A549 (cell line): ENCODE results near the gene EID2. TPM values are rescaled to one million over a fixed set of nuclear protein-coding genes. Genes with fewer than 3 reads are reported as not detected.

Source experiments
- ATAC-seq, 2 experiments: fragments of 200-7000 bp in 1 of 2; fragments of >200 bp in 1 of 2; cut with Nextera tagmentation in 1 of 2; cut with Tn5 transposase in 1 of 2; 3 replicates each; pipeline versions ENCODE4 v1.8.0 to v1.9.1; 2018 to 2020; ENCODE audit warnings: mild to moderate bottlenecking in 1 of 2, moderate library complexity in 1 of 2
- CTCF ChIA-PET: fragments of 300-600 bp; sonication (Branson Sonifier 250); formaldehyde crosslinking; extraction: SDS; loops from one replicate; lab custom pipeline; 2021; ENCODE audit warnings: antibody characterized with exemption, inconsistent platforms; lab: Yijun Ruan, JAX
- POLR2A ChIA-PET: fragments of 350-600 bp; formaldehyde crosslinking; extraction: SDS; loops from one replicate; lab custom pipeline; 2021; ENCODE audit warnings: antibody characterized with exemption, inconsistent platforms; lab: Yijun Ruan, JAX
- DNase-seq, 2 experiments: peaks; one replicate each; pipeline versions ENCODE4 v3.0.0 to v3.0.0-alpha.2; 2011 to 2016; ENCODE audit warnings: low read depth in 1 of 2, low spot score in 1 of 2
- FAIRE-seq: peaks from 2 replicates; lab custom pipeline; 2011; peaks lifted over from hg19 to GRCh38; lab: Jason Lieb, UNC
- H3K27ac ChIP-seq, 2 experiments: fragments of >200 bp; sonication (Bioruptor Twin); formaldehyde crosslinking; 3 replicates each; pipeline ENCODE4 v1.5.1; 2016 to 2017
- H3K4me1 ChIP-seq: fragments of >200 bp; sonication (Bioruptor Twin); formaldehyde crosslinking; 3 replicates; pipeline ENCODE4 v1.6.1; 2016
- H3K4me2 ChIP-seq: fragments of >200 bp; sonication (Bioruptor Twin); formaldehyde crosslinking; 3 replicates; pipeline ENCODE4 v1.6.1; 2016
- H3K4me3 ChIP-seq: fragments of >200 bp; sonication (Bioruptor Twin); formaldehyde crosslinking; 3 replicates; pipeline ENCODE4 v1.5.1; 2016
- H3K9me3 ChIP-seq: fragments of >200 bp; sonication (Bioruptor Twin); formaldehyde crosslinking; 3 replicates; pipeline ENCODE4 v1.6.1; 2016
- BCL3 ChIP-seq: fragments of >200 bp; sonication (Bioruptor Twin); formaldehyde crosslinking; IDR thresholded peaks from 3 replicates; pipeline ENCODE4 v1.6.1; 2016
- BHLHE40 ChIP-seq: IDR thresholded peaks from 2 replicates; pipeline ENCODE4 v1.6.1; 2012; ENCODE audit warnings: low read depth, low read length, inconsistent platforms
- CBX2 ChIP-seq: fragments of 200-600 bp; sonication (generic); IDR thresholded peaks from 2 replicates; pipeline ENCODE4 v1.6.1; 2016; ENCODE audit warnings: low read depth, mild to moderate bottlenecking, borderline replicate concordance
- CHD2 ChIP-seq: fragments of 150-350 bp; IDR thresholded peaks from 2 replicates; pipeline ENCODE4 v1.6.1; 2014; ENCODE audit warnings: low read length; ENCODE audit not compliant: partially characterized antibody
- CHD4 ChIP-seq: fragments of 200-600 bp; sonication (generic); IDR thresholded peaks from 2 replicates; pipeline ENCODE4 v1.6.1; 2016; ENCODE audit warnings: antibody characterized with exemption, mild to moderate bottlenecking, borderline replicate concordance
- E2F6 ChIP-seq: IDR thresholded peaks from 2 replicates; pipeline ENCODE4 v1.6.1; 2012; ENCODE audit warnings: low read depth, borderline replicate concordance
- ELK1 ChIP-seq: fragments of 150-350 bp; IDR thresholded peaks from 2 replicates; pipeline ENCODE4 v1.6.1; 2014; ENCODE audit warnings: low read depth, mild to moderate bottlenecking, low read length
- FOSB ChIP-seq: fragments of 250-450 bp; sonication (Bioruptor Pico); IDR thresholded peaks from 2 replicates; pipeline ENCODE4 v1.5.0; 2020; ENCODE audit warnings: mild to moderate bottlenecking, moderate library complexity
- HEYL ChIP-seq: fragments of 250-450 bp; sonication (Bioruptor Pico); IDR thresholded peaks from 2 replicates; pipeline ENCODE4 v1.8.0; 2021; ENCODE audit warnings: mild to moderate bottlenecking, moderate library complexity
- HOXB5 ChIP-seq: fragments of 250-450 bp; sonication (Bioruptor Pico); IDR thresholded peaks from 2 replicates; pipeline ENCODE4 v1.5.0; 2020; ENCODE audit warnings: mild to moderate bottlenecking, moderate library complexity
- PBX3 ChIP-seq: IDR thresholded peaks from 2 replicates; pipeline ENCODE4 v1.6.1; 2012
- RCOR1 ChIP-seq: fragments of 150-350 bp; IDR thresholded peaks from 2 replicates; pipeline ENCODE4 v1.6.1; 2014; ENCODE audit warnings: antibody characterized with exemption, low read length, low read depth
- REST ChIP-seq: fragments of 200-600 bp; sonication (generic); IDR thresholded peaks from 2 replicates; pipeline ENCODE4 v1.6.1; 2016; ENCODE audit warnings: antibody characterized with exemption, mild to moderate bottlenecking, moderate library complexity
- WGBS: methylation state at CpG from one replicate; pipeline ENCODE4 v1.1.6; 2017; ENCODE audit errors: missing lambda C conversion rate; 5-methylcytosine and 5-hydroxymethylcytosine counted together
- polyA plus RNA-seq, 4 experiments: library from polyadenylated mRNA; depleted of rRNA in 3 of 4; stranded (reverse); fragments of >200 nt; fragmentation: RNase III in 1 of 4; extraction: RNeasy Plus Mini Kit Qiagen cat#74134 plus additional on column Dnase treatment in 1 of 4; gene quantifications; 2 replicates in 3 of 4; 3 replicates in 1 of 4; pipeline ENCODE4 v1.2.3, GENCODE V29; 2011 to 2017

EID2 gene
- polyA plus RNA-seq, 2 of the 4 experiments (the other 2 are of a cell fraction), result 26.1 to 53.0 TPM

GRCh38 chr19:39539165-39539517 lies 820 bp downstream of the EID2 start:
- FAIRE-seq (no peak), ATAC-seq (peak in 1 of 2 experiments; percentile 16; a peak in 1 of 6 replicates), DNase-seq (peak in 1 of 2 experiments; percentile 78)
- Histone ChIP-seq H3K4me2 (peak overlapping the region; percentile 91), H3K27ac (peak overlapping the region; percentile 88 to 89), H3K9me3 (no peaks in the 10 kb centered on the region), H3K4me1 (peaks cover 15% of the 10 kb centered on the region), H3K4me3 (peak overlapping the region; percentile 68)
- CTCF ChIA-PET, result interaction anchor here (1.1 to 25.5 kb wide), 16 partner anchors 12 to 302 kb away, joined by 3 to 585 read pairs (median 14); partner anchors contain the start of gene DLL3
- POLR2A ChIA-PET, result interaction anchor here (0.5 to 2.3 kb wide), 6 partner anchors 9 to 1214 kb away, joined by 3 to 15 read pairs (median 5); partner anchors contain the start of genes RPS16, SUPT5H and TIMM50
- TF ChIP-seq BCL3 (no peak), BHLHE40 (no peak), REST (peak; percentile 70), CHD2 (peak; percentile 88)
- 7% methylated on average over 10 of the region's 10 CpGs for WGBS

- DNase-seq (no peak), ATAC-seq (no peak), FAIRE-seq (no peak)
- Histone ChIP-seq H3K4me2 (no peak overlapping the region), H3K27ac (no peak overlapping the region), H3K4me1 (peaks cover 21% of the 10 kb centered on the region), H3K4me3 (no peak overlapping the region), H3K9me3 (no peaks in the 10 kb centered on the region)
- POLR2A ChIA-PET, result interaction anchor here (0.6 to 3.4 kb wide), 3 partner anchors 93 to 300 kb away, joined by 4 to 40 read pairs (median 18); partner anchors contain the start of genes DYRK1B and RPS16
- CTCF ChIA-PET, result interaction anchor here (1.0 to 14.2 kb wide), 26 partner anchors 9 to 430 kb away, joined by 3 to 299 read pairs (median 21); partner anchors contain the start of genes DLL3, MED29, PAF1 and PLEKHG2
- 37% methylated on average over 3 of the region's 3 CpGs for WGBS
- TF ChIP-seq CHD4 (no peak), FOSB (no peak), RCOR1 (no peak), HOXB5 (no peak), PBX3 (no peak), CBX2 (no peak), ELK1 (no peak), HEYL (CRISPR knock-in tag) (no peak), E2F6 (no peak)
Measured at GRCh38 chr19:39533791-39534190, 6.2 kb downstream of the EID2 start.
